M059J (cell line): Measurements from ENCODE around the gene ERVH48-1. TPM values are rescaled to one million over a fixed set of nuclear protein-coding genes. Genes with fewer than 3 reads are reported as not detected.
"Not testable (repeated sequence)": the region's sequence is repeated elsewhere in the genome, so short reads cannot be mapped to it uniquely, and the experiment has no call there.

Experiments used
- DNase-seq: peaks from one replicate; pipeline ENCODE4 v3.0.0-alpha.2; 2012; ENCODE audit warnings: low read depth
- total RNA-seq: library from RNA; depleted of rRNA; stranded (reverse); fragments of >200 nt; shearing (Covaris generic); gene quantifications from 2 replicates; pipeline ENCODE4 v1.2.3, GENCODE V29; 2014; rRNA removed

ERVH48-1 gene
- total RNA-seq, 1 experiment from 2014 or later = 0.05 TPM

- not testable (repeated sequence) for DNase-seq
Measured at GRCh38 chr21:42908484-42908883, 16.9 kb downstream of the ERVH48-1 start.

- DNase-seq = no peak
Measured at GRCh38 chr21:42906233-42906632, 19.2 kb downstream of the ERVH48-1 start.

DNA sequence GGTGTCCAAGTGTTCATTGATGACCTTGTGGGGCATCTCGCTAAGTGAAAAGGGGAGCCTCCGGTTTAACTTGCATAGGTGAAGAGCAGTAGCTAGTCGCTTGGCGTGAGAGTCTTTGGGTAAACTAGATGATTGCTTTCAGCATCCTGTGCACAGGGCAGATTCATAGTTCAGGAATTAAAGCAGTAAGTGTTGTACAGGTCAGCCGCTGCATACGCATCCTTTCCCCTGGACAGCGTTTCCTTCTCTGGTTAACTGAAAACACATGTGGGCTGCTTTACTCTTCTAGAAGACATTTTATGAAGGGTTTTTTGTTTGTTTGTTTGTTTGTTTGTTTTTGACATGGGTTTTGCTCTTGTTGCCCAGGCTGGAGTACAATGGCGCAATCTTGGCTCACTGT lies 20.2 kb downstream of the ERVH48-1 start:
- DNase-seq = no peak

DNA sequence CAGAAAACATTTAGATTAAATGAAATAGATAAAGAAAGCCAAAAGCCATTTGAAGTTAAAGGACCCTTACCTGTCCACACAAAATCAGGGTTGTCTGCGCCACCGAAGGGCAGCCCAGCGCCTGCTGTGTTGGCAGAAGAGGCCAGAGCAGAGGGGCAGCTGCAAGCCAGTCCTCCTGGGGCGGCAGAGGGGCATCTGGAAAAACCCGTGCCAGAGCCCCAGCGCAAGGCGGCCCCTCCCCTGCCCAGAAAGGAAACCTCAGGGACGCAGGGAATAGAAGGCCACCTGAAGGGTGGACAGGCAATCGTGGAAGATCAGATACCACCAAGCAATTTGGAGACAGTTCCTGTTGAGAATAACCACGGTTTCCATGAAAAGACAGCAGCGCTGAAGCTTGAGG lies 21.6 kb downstream of the ERVH48-1 start:
- no peak for DNase-seq

GRCh38 chr21:42900446-42900845 lies 25.0 kb downstream of the ERVH48-1 start:
- DNase-seq = no peak

DNA sequence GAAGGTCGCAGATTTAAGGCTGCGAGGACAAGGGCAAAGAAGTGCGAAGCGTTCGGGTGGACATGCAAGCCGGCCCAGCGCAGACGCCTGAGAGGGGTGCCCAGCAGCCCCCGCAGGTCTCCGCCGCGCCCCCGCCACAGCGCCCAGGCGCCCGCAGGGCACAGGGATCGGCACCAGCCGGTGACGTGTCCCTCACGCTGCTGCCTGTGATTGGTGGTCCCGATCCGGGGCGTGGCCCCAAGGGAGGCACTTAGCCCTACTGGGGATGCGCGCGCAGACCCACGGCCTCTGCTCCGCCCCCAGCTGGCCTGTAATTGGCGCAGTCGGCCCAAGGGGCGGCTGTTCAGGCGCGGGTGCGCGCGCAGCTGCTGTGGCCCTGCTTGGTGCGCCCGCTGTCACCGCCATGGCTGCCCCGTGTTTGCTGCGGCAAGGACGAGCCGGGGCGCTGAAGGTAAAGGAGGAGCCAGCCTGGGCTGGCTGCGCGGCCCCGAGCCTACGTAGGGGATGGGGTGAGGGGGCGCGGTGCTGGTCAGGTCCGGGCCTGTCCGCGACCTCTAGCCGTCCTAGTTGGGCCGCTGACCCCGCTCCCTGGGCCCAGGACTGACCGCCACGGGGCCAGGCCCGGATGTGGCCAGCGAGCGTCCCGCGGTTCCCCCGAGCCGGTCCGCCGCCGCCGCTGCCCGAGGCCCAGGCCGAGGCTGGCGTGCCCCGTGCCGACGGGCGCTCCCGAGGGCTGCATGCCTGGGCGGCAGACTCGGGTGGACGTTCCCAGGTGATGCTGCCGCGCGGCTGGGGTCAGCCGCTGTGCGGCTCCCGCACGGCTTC lies 32.3 kb downstream of the ERVH48-1 start, which contains the start of gene NDUFV3:
NDUFV3 (plus strand) TSS at position 379 of the 825 bp plus-strand sequence; CDS start at position 404, 25 bp downstream.
- DNase-seq = peak; percentile 99

GRCh38 chr21:42892582-42892930 lies 32.9 kb downstream of the ERVH48-1 start:
- DNase-seq = no peak

GRCh38 chr21:42887326-42887725 lies 38.1 kb downstream of the ERVH48-1 start:
- no peak for DNase-seq

DNA sequence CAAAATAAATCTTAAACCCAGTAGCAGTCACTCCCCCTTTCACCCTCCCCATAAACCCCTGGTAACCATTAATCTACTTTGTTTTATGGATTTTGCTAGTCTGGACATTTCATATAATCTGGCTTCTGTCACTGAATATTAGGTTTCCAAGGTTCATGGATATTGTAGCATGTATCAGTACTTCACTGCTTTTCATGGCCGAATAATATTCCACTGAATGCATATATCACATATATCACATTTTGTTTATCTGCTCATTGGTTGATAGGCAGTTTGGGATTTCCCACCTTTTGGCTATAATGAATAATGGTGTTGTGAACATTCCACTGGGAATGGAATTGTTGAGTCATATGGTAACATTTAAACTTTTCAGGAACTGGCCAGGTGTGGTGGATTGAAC lies 41.5 kb downstream of the ERVH48-1 start:
- no peak for DNase-seq

- no peak for DNase-seq
Measured at GRCh38 chr21:42880352-42880751, 45.1 kb downstream of the ERVH48-1 start.

DNA sequence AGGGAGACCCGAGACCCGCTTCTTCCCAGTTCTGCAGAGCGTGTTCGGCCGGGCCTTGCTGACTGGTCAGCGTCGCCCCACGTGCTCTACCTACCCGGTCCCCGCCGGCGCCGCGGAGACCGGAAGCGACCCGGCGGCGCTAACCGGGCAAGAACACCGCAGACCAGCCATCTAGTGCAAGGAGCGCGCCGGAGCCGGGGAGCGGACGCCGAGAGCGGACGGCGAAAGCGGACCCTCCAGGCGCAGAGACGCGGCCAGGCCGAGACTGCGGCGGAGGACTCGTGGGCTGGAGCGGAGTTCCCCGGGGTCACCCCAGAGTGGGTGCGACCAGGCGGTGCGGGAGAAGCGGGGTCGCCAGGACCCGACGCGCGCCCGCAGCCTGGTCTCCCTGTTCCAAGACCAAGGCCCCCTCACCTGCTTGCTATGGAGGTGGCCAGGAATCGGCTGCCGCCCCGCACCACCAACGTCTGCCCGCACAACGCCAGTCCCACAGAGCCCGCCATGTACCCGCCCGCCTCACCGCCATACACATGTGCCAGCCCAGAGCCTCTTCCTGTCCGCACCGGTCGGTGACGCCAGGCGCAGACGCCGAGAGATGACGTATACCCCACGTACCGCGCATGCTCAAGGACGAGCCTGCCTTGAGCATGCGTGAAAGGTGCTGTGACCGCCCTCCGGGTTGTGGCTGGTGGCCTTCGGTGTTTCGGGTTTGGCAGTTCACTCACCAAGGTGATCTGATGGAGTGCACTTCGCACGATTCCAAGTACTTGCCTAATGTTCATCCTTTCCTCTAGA lies 46.2 kb downstream of the ERVH48-1 start, which contains the start of gene WDR4:
WDR4 (minus strand) TSS at position 547 of the 795 bp plus-strand sequence; CDS start at position 503, 44 bp downstream.
- peak; percentile 98 for DNase-seq

DNA sequence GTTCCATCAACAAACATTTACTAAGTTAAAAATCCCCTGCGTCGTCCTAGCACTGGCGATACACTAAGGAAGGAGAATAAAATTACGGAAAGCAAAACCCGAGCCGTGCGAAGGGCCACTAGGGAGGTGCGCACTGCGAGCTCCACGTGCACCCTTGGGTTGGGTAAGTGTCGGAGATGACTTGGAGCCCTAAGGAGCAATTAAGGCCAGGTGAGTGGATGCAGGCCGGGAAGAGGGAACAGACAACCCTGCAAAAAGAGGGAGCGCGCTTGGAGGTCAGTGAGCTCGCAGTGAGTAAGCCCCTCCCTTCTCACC lies 46.8 kb downstream of the ERVH48-1 start:
- no peak for DNase-seq

DNA sequence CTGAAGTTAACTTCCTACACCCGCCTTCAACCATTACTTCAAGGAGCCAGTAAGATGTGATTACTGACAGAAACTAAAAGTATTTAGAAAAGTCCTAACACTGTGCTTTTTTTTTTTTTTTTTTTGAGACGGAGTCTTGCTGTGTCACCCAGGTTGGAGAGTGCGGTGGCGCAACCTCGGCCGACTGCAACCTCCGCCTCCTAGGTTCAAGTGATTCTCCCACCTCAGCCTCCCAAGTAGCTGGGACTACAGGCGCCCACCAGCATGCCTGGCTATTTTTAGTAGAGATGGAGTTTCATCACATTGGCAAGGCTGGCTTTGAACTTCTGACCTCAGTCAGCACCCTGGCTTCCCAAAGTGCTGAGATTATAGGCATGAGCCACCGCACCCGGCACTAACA lies 49.6 kb downstream of the ERVH48-1 start:
- DNase-seq = not testable (repeated sequence)

DNA sequence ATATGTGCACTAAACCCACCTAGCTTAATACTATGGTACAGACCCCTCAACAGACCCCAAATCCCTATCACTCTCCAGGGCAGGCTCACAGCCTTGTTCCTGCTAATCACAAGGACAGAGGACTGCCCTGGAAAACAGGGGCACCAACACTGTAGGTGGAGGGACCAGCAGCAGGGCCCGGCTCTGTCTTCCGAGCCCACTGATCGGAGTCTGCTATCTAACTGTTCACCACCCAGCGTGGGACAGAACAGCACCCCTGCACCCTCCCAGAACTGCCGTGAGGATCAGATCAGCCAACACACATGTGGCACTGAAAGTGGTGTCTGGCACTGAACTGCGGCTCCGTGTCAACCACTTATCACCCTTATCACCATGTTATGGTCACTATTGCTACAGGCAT lies 52.3 kb downstream of the ERVH48-1 start:
- no peak for DNase-seq

GRCh38 chr21:42868196-42868595 lies 57.2 kb downstream of the ERVH48-1 start:
- DNase-seq = no peak

Other genes starting within 250 kb of the ERVH48-1 start
- 12.0 and 21.0 TPM in 2 replicates for gene WDR4, start 46.1 kb downstream of the ERVH48-1 start, total RNA-seq
- gene NDUFV3, start 32.3 kb downstream of the ERVH48-1 start, total RNA-seq = 37.9 and 60.5 TPM in 2 replicates
- 25.4 and 38.2 TPM in 2 replicates for gene PKNOX1, start 48.9 kb upstream of the ERVH48-1 start, total RNA-seq
- gene CBS, start 150.2 kb upstream of the ERVH48-1 start, total RNA-seq = 6.3 and 20.9 TPM in 2 replicates
- 33.9 and 42.1 TPM in 2 replicates for gene U2AF1, start 181.9 kb upstream of the ERVH48-1 start, total RNA-seq
- gene CRYAA, start 243.4 kb upstream of the ERVH48-1 start, total RNA-seq = not detected in 2 replicates